Measurements from ENCODE around the gene PDAP1.
A peak's percentile ranks its signal among the peaks of the same experiment; 100 is the strongest.
"Not testable (repeated sequence)": the region's sequence is repeated elsewhere in the genome, so short reads cannot be mapped to it uniquely, and the experiment has no call there.

PDAP1 gene

GRCh38 chr7:99447943-99448342 lies 39.5 kb upstream of the PDAP1 start:
- Histone ChIP-seq H3K9me3 (ENCODE audit: control insufficient read depth, low read length) (no peaks in the 10 kb centered on the region), H3K27ac (ENCODE audit: low read depth, low read length, severe bottlenecking) (no peak overlapping the region), H3K4me3 (ENCODE audit: extremely low read depth, insufficient read depth, low read length, poor library complexity, severe bottlenecking) (no peak overlapping the region), H3K4me1 (ENCODE audit: control insufficient read depth, insufficient read depth, low read length, poor library complexity, severe bottlenecking) (no peaks in the 10 kb centered on the region), H3K36me3 (ENCODE audit: control insufficient read depth, insufficient read depth, low read length) (peaks cover 95% of the 10 kb centered on the region)
- 93 to 98% methylated on average over 10 of the region's 10 CpGs for WGBS, 2 experiments (ENCODE audit: insufficient coverage in 2 of 2)

GRCh38 chr7:99446096-99446495 lies 37.7 kb upstream of the PDAP1 start:
- Histone ChIP-seq H3K9me3 (ENCODE audit: control insufficient read depth, low read length) (no peaks in the 10 kb centered on the region), H3K27ac (ENCODE audit: low read depth, low read length, severe bottlenecking) (no peak overlapping the region), H3K4me1 (ENCODE audit: control insufficient read depth, insufficient read depth, low read length, poor library complexity, severe bottlenecking) (no peaks in the 10 kb centered on the region), H3K36me3 (ENCODE audit: control insufficient read depth, insufficient read depth, low read length) (peaks cover 96% of the 10 kb centered on the region), H3K4me3 (ENCODE audit: extremely low read depth, insufficient read depth, low read length, poor library complexity, severe bottlenecking) (no peak overlapping the region)
- WGBS, 2 experiments (ENCODE audit: insufficient coverage in 2 of 2) = 96% methylated on average over 4 of the region's 4 CpGs

- Histone ChIP-seq H3K36me3 (ENCODE audit: control insufficient read depth, insufficient read depth, low read length) (peaks cover 56% of the 10 kb centered on the region), H3K9me3 (ENCODE audit: control insufficient read depth, low read length) (no peaks in the 10 kb centered on the region), H3K27ac (ENCODE audit: low read depth, low read length, severe bottlenecking) (no peak overlapping the region), H3K4me3 (ENCODE audit: extremely low read depth, insufficient read depth, low read length, poor library complexity, severe bottlenecking) (peak overlapping the region; percentile 95), H3K4me1 (ENCODE audit: control insufficient read depth, insufficient read depth, low read length, poor library complexity, severe bottlenecking) (peaks cover 9% of the 10 kb centered on the region)
- 74 to 77% methylated on average over 3 to 7 of the region's 9 CpGs for WGBS, 2 experiments (ENCODE audit: insufficient coverage in 2 of 2)
Measured at GRCh38 chr7:99440195-99440594, 31.8 kb upstream of the PDAP1 start.

DNA sequence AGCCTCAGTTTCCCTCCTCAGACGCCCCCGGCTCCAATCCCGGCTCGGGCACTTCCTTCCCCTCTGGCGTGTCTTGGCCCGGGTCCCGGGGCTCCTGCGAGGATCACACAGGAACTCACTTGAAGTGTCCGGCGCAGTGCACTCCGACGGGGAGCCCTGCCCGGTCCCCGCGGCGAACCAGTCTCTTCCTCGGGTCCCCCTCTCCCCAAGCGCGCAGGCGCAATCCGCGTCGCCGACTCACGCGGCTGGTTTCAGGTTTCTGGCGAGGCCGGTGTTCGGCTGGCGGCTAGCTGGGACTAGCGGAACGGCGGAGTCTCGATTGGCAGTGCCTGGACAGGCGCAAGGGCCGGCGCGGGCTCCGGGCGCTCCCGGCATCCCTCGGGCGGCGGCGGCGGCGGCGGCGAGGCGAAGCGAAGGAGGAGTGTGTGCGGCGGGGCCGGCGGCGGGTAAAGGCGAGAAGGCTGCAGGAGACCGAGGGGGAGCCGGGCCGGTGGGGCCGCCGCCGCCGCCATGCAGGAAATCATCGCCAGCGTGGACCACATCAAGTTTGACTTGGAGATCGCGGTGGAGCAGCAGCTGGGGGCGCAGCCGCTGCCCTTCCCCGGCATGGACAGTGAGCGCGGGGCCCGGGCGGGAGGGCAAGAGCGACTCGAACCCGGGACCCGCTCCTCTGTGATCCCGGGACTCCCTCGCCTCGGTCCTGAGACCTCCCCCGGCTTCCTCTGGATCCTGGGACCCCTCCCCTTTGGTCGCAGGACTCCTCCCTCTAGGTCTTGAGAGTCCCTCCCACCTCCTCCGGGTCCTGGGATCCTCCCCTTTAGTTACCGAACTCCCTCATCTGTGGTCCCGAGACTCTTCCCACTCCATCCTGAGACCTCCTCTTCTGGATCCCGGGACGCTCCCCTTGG lies 30.4 kb upstream of the PDAP1 start, which contains the start of the genes CPSF4 and PTCD1:
CPSF4 (plus strand) TSS at position 371 of the 908 bp plus-strand sequence; CDS start at position 511, 140 bp downstream.
PTCD1 (minus strand) TSS at position 226 of the 908 bp plus-strand sequence. CDS start 3,556 bp downstream, outside the sequence.
- WGBS, 2 experiments (ENCODE audit: insufficient coverage in 2 of 2) = 0 to 1% methylated on average over 58 to 72 of the region's 89 CpGs

GRCh38 chr7:99437946-99438572 lies 29.7 kb upstream of the PDAP1 start:
- peaks cover 9% of the 10 kb centered on the region for H3K4me1 ChIP-seq (ENCODE audit: control insufficient read depth, insufficient read depth, low read length, poor library complexity, severe bottlenecking)
- no peaks in the 10 kb centered on the region for H3K9me3 ChIP-seq (ENCODE audit: control insufficient read depth, low read length)
- peaks cover 55% of the 10 kb centered on the region for H3K36me3 ChIP-seq (ENCODE audit: control insufficient read depth, insufficient read depth, low read length)
- 6 to 12% methylated on average over 14 to 16 of the region's 20 CpGs for WGBS, 2 experiments (ENCODE audit: insufficient coverage in 2 of 2)
- H3K27ac ChIP-seq (ENCODE audit: low read depth, low read length, severe bottlenecking) = peak overlapping the region; percentile 89
- peak overlapping the region; percentile 95 for H3K4me3 ChIP-seq (ENCODE audit: extremely low read depth, insufficient read depth, low read length, poor library complexity, severe bottlenecking)

More for the DNA sequence above, 30.4 kb upstream of the PDAP1 start, which contains the start of the genes CPSF4 and PTCD1:
- H3K27ac ChIP-seq (ENCODE audit: low read depth, low read length, severe bottlenecking) = peak within 1 kb of the TSS; percentile 89
- no peaks in the 10 kb centered on the region for H3K9me3 ChIP-seq (ENCODE audit: control insufficient read depth, low read length)
- H3K36me3 ChIP-seq (ENCODE audit: control insufficient read depth, insufficient read depth, low read length) = peaks cover 55% of the 10 kb centered on the region
- H3K4me1 ChIP-seq (ENCODE audit: control insufficient read depth, insufficient read depth, low read length, poor library complexity, severe bottlenecking) = peaks cover 9% of the 10 kb centered on the region
- H3K4me3 ChIP-seq (ENCODE audit: extremely low read depth, insufficient read depth, low read length, poor library complexity, severe bottlenecking) = peak within 1 kb of the TSS; percentile 95

- H3K9me3 ChIP-seq (ENCODE audit: control insufficient read depth, low read length) = no peaks in the 10 kb centered on the region
- peaks cover 70% of the 10 kb centered on the region for H3K36me3 ChIP-seq (ENCODE audit: control insufficient read depth, insufficient read depth, low read length)
- H3K4me3 ChIP-seq (ENCODE audit: extremely low read depth, insufficient read depth, low read length, poor library complexity, severe bottlenecking) = no peak overlapping the region
- 98 to 100% methylated on average over 3 to 9 of the region's 9 CpGs for WGBS, 2 experiments (ENCODE audit: insufficient coverage in 2 of 2)
- H3K27ac ChIP-seq (ENCODE audit: low read depth, low read length, severe bottlenecking) = no peak overlapping the region
- H3K4me1 ChIP-seq (ENCODE audit: control insufficient read depth, insufficient read depth, low read length, poor library complexity, severe bottlenecking) = peaks cover 9% of the 10 kb centered on the region
Measured at GRCh38 chr7:99433158-99433557, 24.8 kb upstream of the PDAP1 start.

DNA sequence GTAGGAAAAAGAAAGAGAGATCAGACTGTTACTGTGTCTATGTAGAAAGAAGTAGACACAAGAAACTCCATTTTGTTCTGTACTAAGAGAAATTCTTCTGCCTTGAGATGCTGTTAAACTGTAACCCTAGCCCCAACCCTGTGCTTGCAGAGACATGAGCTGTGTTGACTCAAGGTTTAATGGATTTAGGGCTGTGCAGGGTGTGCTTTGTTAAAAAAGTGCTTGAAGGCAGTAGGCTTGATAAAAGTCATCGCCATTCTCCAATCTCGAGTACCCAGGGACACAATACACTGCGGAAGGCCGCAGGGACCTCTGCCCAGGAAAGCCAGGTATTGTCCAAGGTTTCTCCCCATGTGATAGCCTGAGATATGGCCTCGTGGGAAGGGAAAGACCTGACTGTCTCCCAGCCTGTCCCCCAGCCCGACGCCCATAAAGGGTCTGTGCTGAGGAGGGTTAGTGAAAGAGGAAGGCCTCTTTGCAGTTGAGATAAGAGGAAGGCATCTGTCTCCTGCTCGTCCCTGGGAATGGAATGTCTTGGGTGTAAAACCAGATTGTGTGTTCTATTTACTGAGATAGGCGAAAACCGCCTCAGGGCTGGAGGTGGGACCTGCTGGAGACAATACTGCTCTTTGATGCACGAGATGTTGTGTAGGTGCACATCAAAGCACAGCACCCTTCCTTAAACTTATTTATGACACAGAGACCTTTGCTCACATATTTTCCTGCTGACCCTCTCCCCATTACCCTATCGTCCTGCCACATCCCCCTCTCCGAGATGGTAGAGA lies 23.6 kb upstream of the PDAP1 start:
- Histone ChIP-seq H3K27ac (ENCODE audit: low read depth, low read length, severe bottlenecking) (peak overlapping the region; percentile 62), H3K36me3 (ENCODE audit: control insufficient read depth, insufficient read depth, low read length) (peaks cover 73% of the 10 kb centered on the region)
- not testable (repeated sequence) for H3K4me3 ChIP-seq (ENCODE audit: extremely low read depth, insufficient read depth, low read length, poor library complexity, severe bottlenecking); H3K9me3 ChIP-seq (ENCODE audit: control insufficient read depth, low read length); H3K4me1 ChIP-seq (ENCODE audit: control insufficient read depth, insufficient read depth, low read length, poor library complexity, severe bottlenecking)
- WGBS, 2 experiments (ENCODE audit: insufficient coverage in 2 of 2) = 89 to 93% methylated on average over 10 to 11 of the region's 13 CpGs

GRCh38 chr7:99429756-99430155 lies 21.4 kb upstream of the PDAP1 start:
- peaks cover 66% of the 10 kb centered on the region for H3K36me3 ChIP-seq (ENCODE audit: control insufficient read depth, insufficient read depth, low read length)
- WGBS, 2 experiments (ENCODE audit: insufficient coverage in 2 of 2) = 87 to 97% methylated on average over 5 to 7 of the region's 8 CpGs
- no peak overlapping the region for H3K27ac ChIP-seq (ENCODE audit: low read depth, low read length, severe bottlenecking)
- H3K4me1 ChIP-seq (ENCODE audit: control insufficient read depth, insufficient read depth, low read length, poor library complexity, severe bottlenecking) = peaks cover 3% of the 10 kb centered on the region
- no peak overlapping the region for H3K4me3 ChIP-seq (ENCODE audit: extremely low read depth, insufficient read depth, low read length, poor library complexity, severe bottlenecking)
- no peaks in the 10 kb centered on the region for H3K9me3 ChIP-seq (ENCODE audit: control insufficient read depth, low read length)

DNA sequence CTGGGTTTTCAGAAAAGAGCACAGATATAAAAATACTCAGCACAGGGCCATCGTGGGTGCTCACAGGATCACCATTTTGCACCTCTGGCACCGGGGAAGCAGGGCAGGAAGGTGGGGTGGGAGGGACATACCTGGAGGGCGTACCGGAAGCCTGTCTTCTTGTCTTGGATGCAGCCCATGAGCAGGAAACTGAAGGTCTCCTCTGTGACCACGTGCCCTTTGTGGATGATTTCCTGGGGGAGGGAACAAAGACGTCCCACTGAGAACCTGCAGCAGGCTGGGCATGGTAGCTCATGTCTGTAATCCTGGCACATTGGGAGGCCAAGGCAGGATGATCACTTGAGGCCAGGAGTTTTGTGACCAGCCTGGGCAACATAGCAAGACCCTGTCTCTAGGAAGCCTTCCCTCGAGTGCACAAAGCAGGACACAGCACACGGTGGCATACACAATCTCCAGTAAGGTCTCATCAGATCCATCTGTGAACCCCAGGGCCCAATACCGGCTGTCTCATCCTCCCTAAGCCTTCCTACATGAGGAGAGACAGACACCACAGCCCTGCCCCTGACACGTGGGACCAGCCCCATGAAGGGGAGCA lies 20.7 kb upstream of the PDAP1 start:
- H3K4me3 ChIP-seq (ENCODE audit: extremely low read depth, insufficient read depth, low read length, poor library complexity, severe bottlenecking) = no peak overlapping the region
- H3K4me1 ChIP-seq (ENCODE audit: control insufficient read depth, insufficient read depth, low read length, poor library complexity, severe bottlenecking) = peaks cover 3% of the 10 kb centered on the region
- no peaks in the 10 kb centered on the region for H3K9me3 ChIP-seq (ENCODE audit: control insufficient read depth, low read length)
- no peak overlapping the region for H3K27ac ChIP-seq (ENCODE audit: low read depth, low read length, severe bottlenecking)
- 94 to 97% methylated on average over 7 to 10 of the region's 10 CpGs for WGBS, 2 experiments (ENCODE audit: insufficient coverage in 2 of 2)
- H3K36me3 ChIP-seq (ENCODE audit: control insufficient read depth, insufficient read depth, low read length) = peaks cover 66% of the 10 kb centered on the region

Data from mesodermal cell (in vitro differentiated cells).